Measurements from ENCODE around the gene CD44. TPM values are rescaled to one million over a fixed set of nuclear protein-coding genes. Genes with fewer than 3 reads are reported as not detected.

CD44 gene
- total RNA-seq, 1 experiment from 2014 or later = 6.1 TPM

- H3K79me2 ChIP-seq (ENCODE audit: insufficient read depth, low read length) = no peaks in the 10 kb centered on the region
- H3K4ac ChIP-seq (ENCODE audit: low read depth, low read length) = no peak overlapping the region
- Mint-ChIP-seq H3K4me1 (peaks cover 19 to 25% of the 10 kb centered on the region in 2 experiments), H3K9me3 (no peaks in the 10 kb centered on the region), H3K4me3 (no peak overlapping the region), H3K27ac (no peak overlapping the region), H3K36me3 (ENCODE audit: insufficient read depth in 1 of 3, low read depth in 3 of 3) (no peaks in the 10 kb centered on the region; a peak in 1 of 7 replicates), H3K27me3 (ENCODE audit: low read depth) (peaks cover 16% of the 10 kb centered on the region)
- no peak overlapping the region for H2BK15ac ChIP-seq (ENCODE audit: low read depth, low read length)
- H2BK120ac ChIP-seq (ENCODE audit: low read depth, low read length, poor library complexity, severe bottlenecking) = no peak overlapping the region
- no peak overlapping the region for H4K5ac ChIP-seq (ENCODE audit: insufficient read length, low read depth, low read length)
- H3K23me2 ChIP-seq (ENCODE audit: insufficient read length, low read depth, low read length, poor library complexity, severe bottlenecking) = no peaks in the 10 kb centered on the region
- H4K91ac ChIP-seq (ENCODE audit: insufficient read length, low read depth, low read length) = no peak overlapping the region
- no CpG with 5 or more reads among the region's 2 CpGs for WGBS (ENCODE audit: extremely low coverage, insufficient read length, low lambda C conversion rate)
- H2BK12ac ChIP-seq (ENCODE audit: insufficient read length, low read depth, low read length) = no peak overlapping the region
- H3K4me1 ChIP-seq (ENCODE audit: insufficient read depth, low read length) = peaks cover 9% of the 10 kb centered on the region; the same call in 1 of the 2 replicates
- H2AFZ ChIP-seq (ENCODE audit: low read length) = no peak overlapping the region
- H3K18ac ChIP-seq (ENCODE audit: insufficient read length, low read depth, low read length) = no peak overlapping the region
- H3T11ph ChIP-seq (ENCODE audit: low read length) = no peak overlapping the region
- no peak overlapping the region for H3K56ac ChIP-seq (ENCODE audit: insufficient read length, low read depth, low read length)
- H3K14ac ChIP-seq (ENCODE audit: insufficient read depth, low read length) = no peak overlapping the region
- H3K9me3 ChIP-seq (ENCODE audit: control insufficient read depth, low read depth, low read length) = no peaks in the 10 kb centered on the region
- no peak for TF ChIP-seq CTCF (conservative IDR thresholded peaks at IDR 0.05)
- no peak overlapping the region for H3K27ac ChIP-seq (ENCODE audit: insufficient read length, low read depth, low read length)
- H2BK20ac ChIP-seq (ENCODE audit: low read depth, low read length, poor library complexity, severe bottlenecking) = no peak overlapping the region
- no peaks in the 10 kb centered on the region for H3K79me1 ChIP-seq (ENCODE audit: insufficient read depth, low read depth, low read length, poor library complexity, severe bottlenecking)
- no peak overlapping the region for H3K23ac ChIP-seq (ENCODE audit: insufficient read length, low read depth, low read length)
- H4K20me1 ChIP-seq (ENCODE audit: control insufficient read depth, insufficient read depth, insufficient read length) = no peaks in the 10 kb centered on the region
- DNase-seq = no peak
- H3K27me3 ChIP-seq (ENCODE audit: insufficient read depth, low read length) = no peaks in the 10 kb centered on the region
- H2AK5ac ChIP-seq (ENCODE audit: insufficient read length, low read length) = no peak overlapping the region
- H3K9ac ChIP-seq (ENCODE audit: extremely low read depth, insufficient read length, low read length) = no peak overlapping the region
- no peak overlapping the region for H3K4me2 ChIP-seq (ENCODE audit: insufficient read depth, insufficient read length, low read length)
- H2BK5ac ChIP-seq (ENCODE audit: insufficient read length, low read length) = no peak overlapping the region
- H4K8ac ChIP-seq (replicated peaks; ENCODE audit: insufficient read length, low read depth, low read length) = no peak overlapping the region
Measured at GRCh38 chr11:35146711-35147110, 7.7 kb downstream of the CD44 start.
